H1 (cell line): ENCODE measurements around the gene TNIP3. TPM values are rescaled to one million over a fixed set of nuclear protein-coding genes. Genes with fewer than 3 reads are reported as not detected.

ENCODE experiments used
- CTCF ChIA-PET: fragments of 300-600 bp; sonication (Branson Sonifier 250); formaldehyde crosslinking; loops from one replicate; lab custom pipeline; 2021; ENCODE audit not compliant: partially characterized antibody; lab: Charles Lee
- POLR2A ChIA-PET: fragments of 300-600 bp; sonication (Branson Sonifier 250); formaldehyde crosslinking; loops from one replicate; lab custom pipeline; 2021; ENCODE audit warnings: inconsistent platforms; ENCODE audit not compliant: partially characterized antibody; lab: Charles Lee
- DNase-seq, 2 experiments: peaks; one replicate each; pipeline versions ENCODE4 v3.0.0 to v3.0.0-alpha.2; 2010 to 2022; ENCODE audit warnings: low spot score in 2 of 2, low read depth in 1 of 2, mixed read lengths in 1 of 2
- FAIRE-seq: peaks from 2 replicates; lab custom pipeline; 2011; peaks lifted over from hg19 to GRCh38; lab: Jason Lieb, UNC
- H2AFZ ChIP-seq: 2 replicates; pipeline ENCODE4 v1.8.1; 2012; ENCODE audit warnings: low read length, inconsistent platforms
- H2AK5ac ChIP-seq: 2 replicates; pipeline ENCODE4 v1.6.1; 2013; ENCODE audit warnings: low read depth, low read length
- H2BK120ac ChIP-seq: replicated peaks from 2 replicates; pipeline ENCODE3; 2013; ENCODE audit warnings: low read depth, low read length, inconsistent platforms
- H2BK12ac ChIP-seq: 2 replicates; pipeline ENCODE4 v1.6.1; 2013; ENCODE audit warnings: low read depth, low read length
- H2BK15ac ChIP-seq: 2 replicates; pipeline ENCODE4 v1.6.1; 2013; ENCODE audit warnings: low read length
- H2BK20ac ChIP-seq: 2 replicates; pipeline ENCODE4 v1.6.1; 2013; ENCODE audit warnings: low read length
- H2BK5ac ChIP-seq: 2 replicates; pipeline ENCODE4 v1.6.1; 2013; ENCODE audit warnings: low read depth, low read length
- H3K14ac ChIP-seq: 2 replicates; pipeline ENCODE4 v1.6.1; 2013; ENCODE audit warnings: inconsistent platforms; ENCODE audit not compliant: insufficient read length
- H3K18ac ChIP-seq: 2 replicates; pipeline ENCODE4 v1.6.1; 2013; ENCODE audit warnings: low read length; ENCODE audit errors: extremely low read depth
- H3K23ac ChIP-seq: 2 replicates; pipeline ENCODE4 v1.6.1; 2013; ENCODE audit warnings: inconsistent platforms; ENCODE audit not compliant: insufficient read length
- H3K23me2 ChIP-seq: 2 replicates; pipeline ENCODE4 v1.6.1; 2013; ENCODE audit warnings: low read depth, low read length
- H3K27ac ChIP-seq: 2 replicates; pipeline ENCODE4 v1.6.1; 2011; ENCODE audit warnings: low read depth, low read length, inconsistent platforms
- H3K27me3 ChIP-seq, 4 experiments: replicated peaks in 1 of 4; 1 replicate in 1 of 4; 2 replicates in 3 of 4; pipeline versions ENCODE4 v1.6.1 to v1.8.1; 2011 to 2013; ENCODE audit warnings: low read length in 3 of 4, mild to moderate bottlenecking in 3 of 4, inconsistent platforms in 2 of 4, mixed read lengths in 2 of 4, moderate library complexity in 1 of 4; ENCODE audit not compliant: control insufficient read depth in 3 of 4, insufficient read depth in 3 of 4; ENCODE audit errors: extremely low read depth in 1 of 4
- H3K36me3 ChIP-seq, 4 experiments: 2 replicates each; pipeline versions ENCODE4 v1.6.1 to v1.8.1; 2011 to 2013; ENCODE audit warnings: mild to moderate bottlenecking in 4 of 4, low read length in 3 of 4, moderate library complexity in 2 of 4, control low read depth in 1 of 4, inconsistent platforms in 1 of 4; ENCODE audit not compliant: insufficient read depth in 4 of 4, control insufficient read depth in 2 of 4
- H3K4ac ChIP-seq: replicated peaks from 2 replicates; pipeline ENCODE3; 2013; ENCODE audit warnings: low read length, low read depth, mixed read lengths, inconsistent platforms; ENCODE audit not compliant: insufficient read length
- H3K4me1 ChIP-seq, 4 experiments: replicated peaks in 1 of 4; 1 replicate in 1 of 4; 2 replicates in 3 of 4; pipeline versions ENCODE4 v1.6.1 to v1.8.1; 2011 to 2013; ENCODE audit warnings: low read length in 3 of 4, inconsistent platforms in 2 of 4, mixed read lengths in 1 of 4; ENCODE audit not compliant: insufficient read depth in 4 of 4, control insufficient read depth in 3 of 4
- H3K4me2 ChIP-seq, 2 experiments: 2 replicates each; pipeline versions ENCODE4 v1.6.1 to v1.8.1; 2011 to 2013; ENCODE audit warnings: low read depth in 2 of 2, low read length in 2 of 2, control low read depth in 1 of 2, inconsistent platforms in 1 of 2, mild to moderate bottlenecking in 1 of 2; ENCODE audit not compliant: insufficient read depth in 1 of 2
- H3K4me3 ChIP-seq, 4 experiments: fragments of 200-600, 300-600 bp in 1 of 4; sonication (generic), shearing (Covaris generic), sonication (Bioruptor Twin) in 1 of 4; 2 replicates each; pipeline versions ENCODE4 v1.5.1 to v1.8.1; 2011 to 2016; ENCODE audit warnings: low read length in 4 of 4, low read depth in 3 of 4, control low read depth in 2 of 4, inconsistent platforms in 2 of 4, mild to moderate bottlenecking in 2 of 4, mixed read lengths in 1 of 4, moderate library complexity in 1 of 4; ENCODE audit not compliant: insufficient read depth in 2 of 4; ENCODE audit errors: extremely low read depth in 1 of 4
- H3K56ac ChIP-seq: replicated peaks from 2 replicates; pipeline ENCODE3; 2013; ENCODE audit warnings: low read depth, mild to moderate bottlenecking, mixed read lengths, low read length, inconsistent platforms; ENCODE audit not compliant: insufficient read length
- H3K79me1 ChIP-seq: 2 replicates; pipeline ENCODE4 v1.6.1; 2013; ENCODE audit warnings: low read depth, low read length, control low read depth
- H3K79me2 ChIP-seq, 2 experiments: 2 replicates each; pipeline versions ENCODE4 v1.6.1 to v1.8.1; 2012 to 2013; ENCODE audit warnings: low read length in 2 of 2, mild to moderate bottlenecking in 2 of 2, inconsistent platforms in 1 of 2; ENCODE audit not compliant: insufficient read depth in 2 of 2, control insufficient read depth in 1 of 2
- H3K9ac ChIP-seq, 4 experiments: replicated peaks in 1 of 4; 1 replicate in 1 of 4; 2 replicates in 3 of 4; pipeline versions ENCODE4 v1.6.1 to v1.8.1; 2011 to 2013; ENCODE audit warnings: low read depth in 3 of 4, low read length in 3 of 4, control low read depth in 2 of 4, mild to moderate bottlenecking in 2 of 4, moderate library complexity in 2 of 4, inconsistent platforms in 1 of 4; ENCODE audit errors: extremely low read depth in 1 of 4
- H3K9me3 ChIP-seq, 2 experiments: 2 replicates each; pipeline versions ENCODE4 v1.6.1 to v1.8.1; 2012 to 2013; ENCODE audit warnings: mild to moderate bottlenecking in 2 of 2, moderate library complexity in 2 of 2, control low read depth in 1 of 2, inconsistent platforms in 1 of 2, low read depth in 1 of 2, low read length in 1 of 2, mixed read lengths in 1 of 2; ENCODE audit not compliant: insufficient read depth in 2 of 2
- H4K20me1 ChIP-seq, 2 experiments: replicated peaks in 1 of 2; 2 replicates each; pipeline versions ENCODE3 to v1.8.1; 2011 to 2013; ENCODE audit warnings: inconsistent platforms in 2 of 2, low read length in 2 of 2, mild to moderate bottlenecking in 1 of 2; ENCODE audit not compliant: insufficient read depth in 2 of 2, control insufficient read depth in 1 of 2
- H4K5ac ChIP-seq: 2 replicates; pipeline ENCODE4 v1.6.1; 2013; ENCODE audit warnings: low read length, low read depth, mixed read lengths, inconsistent platforms; ENCODE audit not compliant: insufficient read length
- H4K8ac ChIP-seq: 2 replicates; pipeline ENCODE4 v1.8.0; 2013; ENCODE audit warnings: mild to moderate bottlenecking, moderate library complexity, low read length, inconsistent platforms; ENCODE audit not compliant: insufficient read depth; ENCODE audit errors: extremely low read depth
- H4K91ac ChIP-seq: replicated peaks from 2 replicates; pipeline ENCODE3; 2013; ENCODE audit warnings: low read length, mixed read lengths, inconsistent platforms; ENCODE audit not compliant: insufficient read length
- ASH2L ChIP-seq: fragments of 200-600, 300-600 bp; sonication (generic); IDR thresholded peaks from one replicate; pipeline ENCODE4 v1.7.1; 2017; ENCODE audit warnings: low read length
- ATF2 ChIP-seq: IDR thresholded peaks from 2 replicates; pipeline ENCODE4 v1.6.1; 2012; ENCODE audit warnings: low read length, inconsistent platforms
- CHD1 ChIP-seq: IDR thresholded peaks from 2 replicates; pipeline ENCODE4 v1.6.1; 2012; ENCODE audit warnings: low read depth, low read length, improper control_type of control experiment
- CHD2 ChIP-seq: IDR thresholded peaks from 2 replicates; pipeline ENCODE4 v1.6.1; 2012; ENCODE audit warnings: low read length, improper control_type of control experiment
- MAX ChIP-seq: IDR thresholded peaks from 2 replicates; pipeline ENCODE4 v1.6.1; 2012; ENCODE audit warnings: inconsistent platforms
- SAP30 ChIP-seq: fragments of 300-600 bp; sonication (generic); IDR thresholded peaks from 2 replicates; pipeline ENCODE4 v1.7.1; 2012; ENCODE audit warnings: low read length, moderate library complexity, mild to moderate bottlenecking, inconsistent platforms; ENCODE audit not compliant: insufficient read depth, insufficient replicate concordance
- SP2 ChIP-seq: IDR thresholded peaks from 2 replicates; pipeline ENCODE4 v1.6.1; 2012; ENCODE audit warnings: mild to moderate bottlenecking, low read length, inconsistent platforms
- SUZ12 ChIP-seq: fragments of 200-600 bp; sonication (generic); IDR thresholded peaks from 2 replicates; pipeline ENCODE4 v1.6.1; 2012; ENCODE audit warnings: mild to moderate bottlenecking, inconsistent platforms, low read length, moderate library complexity, mixed read lengths
- TBP ChIP-seq: IDR thresholded peaks from 2 replicates; pipeline ENCODE4 v1.6.1; 2011; ENCODE audit warnings: low read depth, low read length, improper control_type of control experiment
- WGBS, 2 experiments: shearing (Covaris generic) in 1 of 2; methylation state at CpG; one replicate each; pipeline versions ENCODE4 v1.1.6 to v1.1.7; 2013 to 2015; ENCODE audit warnings: low lambda C conversion rate in 2 of 2, mixed read lengths in 2 of 2, inconsistent platforms in 1 of 2, low coverage in 1 of 2, missing lambda C conversion rate in 1 of 2; ENCODE audit not compliant: insufficient replicate concordance in 2 of 2, insufficient coverage in 1 of 2, insufficient read length in 1 of 2; ENCODE audit errors: extremely low coverage in 1 of 2, missing lambda C conversion rate in 1 of 2; 5-methylcytosine and 5-hydroxymethylcytosine counted together
- polyA plus RNA-seq, 7 experiments: library from polyadenylated mRNA; depleted of rRNA in 3 of 7; stranded (reverse) in 5 of 7; unstranded in 2 of 7; fragments of >200 nt in 5 of 7; fragments of 200-250 nt in 2 of 7; gene quantifications; 1 replicate in 5 of 7; 2 replicates in 1 of 7; 4 replicates in 1 of 7; pipeline versions ENCODE4 v1.2.1 to v1.2.3, GENCODE V29; 2011 to 2013; ENCODE audit warnings: missing spikeins in 2 of 7, mixed read lengths in 2 of 7
- total RNA-seq: library from RNA; stranded (reverse); fragmentation: NEBNext Ultra II Directional; extraction: Animal tissue kit (Norgen Biotek cat#: 25700); gene quantifications from 2 replicates; pipeline ENCODE4 v1.2.1, GENCODE V29; 2021
- TF ChIP-seq, protein P1 (sequence below): IDR thresholded peaks from 2 replicates; pipeline ENCODE4 v1.6.1; 2011; ENCODE audit warnings: low read depth, mild to moderate bottlenecking, low read length; ENCODE audit not compliant: insufficient read depth

The TNIP3 gene
- total and polyA plus RNA-seq, 2 of the 8 experiments (the other 6 are each of a cell fraction or from before 2014, with no cell fraction given) = not detected

DNA sequence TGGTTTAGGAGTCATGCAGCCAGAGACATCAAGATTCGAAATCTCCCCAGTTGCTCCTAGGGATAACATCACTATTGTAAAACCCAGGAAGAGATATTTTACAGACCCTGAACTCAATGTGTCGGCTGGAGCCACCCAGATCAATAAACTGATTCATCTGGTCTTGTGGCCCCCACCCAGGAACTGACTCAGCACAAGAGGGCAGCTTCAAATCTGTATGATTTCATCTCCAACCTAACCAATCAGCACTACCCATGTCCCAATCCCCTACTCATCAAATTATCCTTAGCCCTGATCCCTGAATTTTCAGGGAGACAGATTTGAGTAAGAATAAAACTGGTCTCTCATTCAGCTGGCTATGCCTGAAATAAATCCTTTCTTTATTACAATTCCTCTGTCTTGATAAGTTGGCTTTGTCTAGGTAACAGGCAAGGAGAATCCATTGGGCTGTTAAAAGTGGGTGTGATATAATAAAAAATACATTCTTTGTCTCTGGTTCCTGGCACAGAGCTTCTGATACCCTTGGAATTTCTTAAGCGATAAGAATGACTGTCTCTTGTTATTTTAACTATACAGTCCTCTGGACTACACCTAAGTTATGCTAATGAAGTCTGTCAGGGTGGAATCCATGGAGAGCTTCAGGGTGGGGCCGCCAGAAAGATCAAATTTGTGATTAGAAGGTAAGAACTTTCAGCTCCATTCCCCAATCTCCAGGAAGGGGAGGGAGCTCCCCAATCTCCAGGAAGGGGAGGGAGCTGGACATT, 44.3 kb upstream of the TNIP3 start:
- Histone ChIP-seq H3K14ac (no peak overlapping the region), H2BK20ac (no peak overlapping the region), H2AK5ac (no peak overlapping the region), H4K5ac (no peak overlapping the region), H3K4me2 (no peak overlapping the region), H2BK5ac (no peak overlapping the region), H4K8ac (no peak overlapping the region), H4K91ac (no peak overlapping the region), H3K27ac (no peak overlapping the region), H3K9me3 (no peaks in the 10 kb centered on the region), H3K23ac (no peak overlapping the region), H3K18ac (no peak overlapping the region), H3K23me2 (no peaks in the 10 kb centered on the region), H3K4ac (no peak overlapping the region), H2BK120ac (no peak overlapping the region), H3K27me3 (peaks cover 0 to 1% (median 0%) of the 10 kb centered on the region in 4 experiments; a peak in 1 of 7 replicates), H3K79me2 (no peaks in the 10 kb centered on the region), H3K4me3 (no peak overlapping the region), H2BK12ac (no peak overlapping the region), H3K4me1 (no peaks in the 10 kb centered on the region), H3K56ac (no peak overlapping the region), H4K20me1 (no peaks in the 10 kb centered on the region), H3K79me1 (no peaks in the 10 kb centered on the region), H2AFZ (no peak overlapping the region), H3K9ac (no peak overlapping the region), H2BK15ac (no peak overlapping the region), H3K36me3 (no peaks in the 10 kb centered on the region)
- WGBS, 2 experiments = 92% methylated on average over 4 of the region's 4 CpGs; no CpG with 5 or more reads in 1 of the 2 experiments
- no peak for FAIRE-seq
- DNase-seq = no peak
- POLR2A ChIA-PET = no interaction called here
- CTCF ChIA-PET = interaction anchor here (0.6 to 2.4 kb wide), 7 partner anchors 9 to 443 kb away, joined by 3 to 9 read pairs (median 3); no protein-coding TSS in a partner anchor
- TF ChIP-seq CHD1 (no peak), SP2 (no peak), MAX (no peak), SAP30 (no peak), ATF2 (no peak), CHD2 (no peak), TBP (no peak), SUZ12 (no peak), ASH2L (no peak)
- TF ChIP-seq, protein P1, sequence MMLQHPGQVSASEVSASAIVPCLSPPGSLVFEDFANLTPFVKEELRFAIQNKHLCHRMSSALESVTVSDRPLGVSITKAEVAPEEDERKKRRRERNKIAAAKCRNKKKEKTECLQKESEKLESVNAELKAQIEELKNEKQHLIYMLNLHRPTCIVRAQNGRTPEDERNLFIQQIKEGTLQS = no peak
